Measurements from ENCODE around the gene STARD4. TPM values are rescaled to one million over a fixed set of nuclear protein-coding genes. Genes with fewer than 3 reads are reported as not detected.

Gene STARD4
- total RNA-seq, 1 experiment from 2014 or later: 65.0 TPM

GRCh38 chr5:111454776-111455175, 57.6 kb downstream of the STARD4 start:
- no peaks in the 10 kb centered on the region for H3K27me3 Mint-ChIP-seq (ENCODE audit: unreplicated experiment)
- no peak overlapping the region for H3K27ac Mint-ChIP-seq (ENCODE audit: unreplicated experiment)
- BruUV-seq (replicated peaks): no TSS peak
- no peaks in the 10 kb centered on the region for H3K36me3 Mint-ChIP-seq (ENCODE audit: insufficient read depth, unreplicated experiment)
- no peak overlapping the region for H3K4me3 Mint-ChIP-seq (ENCODE audit: low read depth, unreplicated experiment)
- H3K9me3 Mint-ChIP-seq (ENCODE audit: low read depth, unreplicated experiment): no peaks in the 10 kb centered on the region
- intact Hi-C loops (cut with micrococcal nuclease; ENCODE audit: unreplicated experiment): no loop called here
- CTCF ChIA-PET: interaction anchor here (0.6 kb wide), 2 partner anchors 361 to 623 kb away, joined by 3 read pairs; no protein-coding TSS in a partner anchor
- no peak for TF ChIP-seq CTCF (IDR thresholded peaks at IDR 0.05; ENCODE audit: unreplicated experiment)
- DNase-seq: no peak
- no peaks in the 10 kb centered on the region for H3K4me1 Mint-ChIP-seq (ENCODE audit: low read depth, unreplicated experiment)

GRCh38 chr5:111454198-111454622, 58.1 kb downstream of the STARD4 start:
- Mint-ChIP-seq H3K27ac (ENCODE audit: unreplicated experiment) (no peak overlapping the region), H3K4me1 (ENCODE audit: low read depth, unreplicated experiment) (no peaks in the 10 kb centered on the region), H3K27me3 (ENCODE audit: unreplicated experiment) (no peaks in the 10 kb centered on the region), H3K4me3 (ENCODE audit: low read depth, unreplicated experiment) (no peak overlapping the region), H3K9me3 (ENCODE audit: low read depth, unreplicated experiment) (no peaks in the 10 kb centered on the region), H3K36me3 (ENCODE audit: insufficient read depth, unreplicated experiment) (no peaks in the 10 kb centered on the region)
- no peak for DNase-seq
- TF ChIP-seq CTCF (IDR thresholded peaks at IDR 0.05; ENCODE audit: unreplicated experiment): no peak
- intact Hi-C loops (cut with micrococcal nuclease; ENCODE audit: unreplicated experiment): no loop called here
- BruUV-seq (replicated peaks): no TSS peak
- CTCF ChIA-PET: interaction anchor here (0.6 kb wide), 2 partner anchors 360 to 622 kb away, joined by 3 read pairs; no protein-coding TSS in a partner anchor

GRCh38 chr5:111453747-111454146, 58.6 kb downstream of the STARD4 start:
- H3K27me3 Mint-ChIP-seq (ENCODE audit: unreplicated experiment): no peaks in the 10 kb centered on the region
- intact Hi-C loops (cut with micrococcal nuclease; ENCODE audit: unreplicated experiment): no loop called here
- no peak overlapping the region for H3K4me3 Mint-ChIP-seq (ENCODE audit: low read depth, unreplicated experiment)
- CTCF ChIA-PET: no interaction called here
- H3K4me1 Mint-ChIP-seq (ENCODE audit: low read depth, unreplicated experiment): no peaks in the 10 kb centered on the region
- no peaks in the 10 kb centered on the region for H3K36me3 Mint-ChIP-seq (ENCODE audit: insufficient read depth, unreplicated experiment)
- BruUV-seq (replicated peaks): no TSS peak
- no peak overlapping the region for H3K27ac Mint-ChIP-seq (ENCODE audit: unreplicated experiment)
- no peaks in the 10 kb centered on the region for H3K9me3 Mint-ChIP-seq (ENCODE audit: low read depth, unreplicated experiment)
- no peak for TF ChIP-seq CTCF (IDR thresholded peaks at IDR 0.05; ENCODE audit: unreplicated experiment)
- DNase-seq: no peak

DNA sequence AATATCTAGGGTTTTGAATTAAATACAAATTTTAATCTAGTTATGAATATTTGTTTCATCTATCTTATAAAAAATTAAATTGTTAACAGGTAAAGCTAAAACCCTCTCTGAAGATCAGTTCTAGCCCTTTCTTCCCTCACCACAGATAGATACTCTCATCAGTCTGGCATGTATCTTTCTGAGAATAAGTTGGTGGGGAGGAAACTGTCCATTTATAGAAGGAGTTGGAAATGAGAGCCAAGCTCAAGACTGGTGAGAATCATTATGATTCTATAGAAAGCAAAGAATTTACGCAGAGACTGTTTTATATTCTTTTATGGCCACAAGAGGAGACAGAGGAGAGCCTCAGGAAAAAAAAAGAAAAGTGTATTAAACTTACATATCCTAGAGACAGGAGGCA, 59.0 kb downstream of the STARD4 start:
- H3K4me3 Mint-ChIP-seq (ENCODE audit: low read depth, unreplicated experiment): no peak overlapping the region
- no peaks in the 10 kb centered on the region for H3K36me3 Mint-ChIP-seq (ENCODE audit: insufficient read depth, unreplicated experiment)
- no peaks in the 10 kb centered on the region for H3K9me3 Mint-ChIP-seq (ENCODE audit: low read depth, unreplicated experiment)
- TF ChIP-seq CTCF (IDR thresholded peaks at IDR 0.05; ENCODE audit: unreplicated experiment): no peak
- CTCF ChIA-PET: no interaction called here
- H3K4me1 Mint-ChIP-seq (ENCODE audit: low read depth, unreplicated experiment): no peaks in the 10 kb centered on the region
- intact Hi-C loops (cut with micrococcal nuclease; ENCODE audit: unreplicated experiment): no loop called here
- DNase-seq: no peak
- no peak overlapping the region for H3K27ac Mint-ChIP-seq (ENCODE audit: unreplicated experiment)
- no peaks in the 10 kb centered on the region for H3K27me3 Mint-ChIP-seq (ENCODE audit: unreplicated experiment)
- no TSS peak for BruUV-seq (replicated peaks)
